ENCODE measurements around the gene SNRNP25. TPM values are rescaled to one million over a fixed set of nuclear protein-coding genes. Genes with fewer than 3 reads are reported as not detected.
"Not testable (repeated sequence)": the region's sequence is repeated elsewhere in the genome, so short reads cannot be mapped to it uniquely, and the experiment has no call there.

Gene SNRNP25
- total RNA-seq, 2 donors from 2014 or later: 47.1 to 78.3 TPM

GRCh38 chr16:43294-43693, 10.3 kb upstream of the SNRNP25 start:
- Histone ChIP-seq H3K9me3 (no peaks in the 10 kb centered on the region), H3K27me3 (no peaks in the 10 kb centered on the region), H3K36me3 (no peaks in the 10 kb centered on the region), H3K27ac (no peak overlapping the region), H3K4me1 (no peaks in the 10 kb centered on the region), H3K4me3 (no peak overlapping the region)
- no peak for DNase-seq (ENCODE audit: low spot score)
- TF ChIP-seq CTCF (IDR thresholded peaks at IDR 0.05): no peak

- H3K9me3 ChIP-seq: no peaks in the 10 kb centered on the region
- TF ChIP-seq CTCF (IDR thresholded peaks at IDR 0.05): no peak
- H3K4me3 ChIP-seq: no peak overlapping the region
- H3K4me1 ChIP-seq: no peaks in the 10 kb centered on the region
- no peaks in the 10 kb centered on the region for H3K36me3 ChIP-seq
- DNase-seq (ENCODE audit: low spot score): no peak
- no peaks in the 10 kb centered on the region for H3K27me3 ChIP-seq
- H3K27ac ChIP-seq: no peak overlapping the region
Measured at GRCh38 chr16:44655-45054, 9.0 kb upstream of the SNRNP25 start.

GRCh38 chr16:45454-45853, 8.2 kb upstream of the SNRNP25 start:
- H3K4me1 ChIP-seq: no peaks in the 10 kb centered on the region
- TF ChIP-seq CTCF (IDR thresholded peaks at IDR 0.05): no peak
- no peaks in the 10 kb centered on the region for H3K27me3 ChIP-seq
- no peak for DNase-seq (ENCODE audit: low spot score)
- no peak overlapping the region for H3K27ac ChIP-seq
- H3K4me3 ChIP-seq: no peak overlapping the region
- H3K36me3 ChIP-seq: no peaks in the 10 kb centered on the region
- no peaks in the 10 kb centered on the region for H3K9me3 ChIP-seq

GRCh38 chr16:46510-46909, 7.1 kb upstream of the SNRNP25 start:
- not testable (repeated sequence) for DNase-seq (ENCODE audit: low spot score); H3K36me3 ChIP-seq

GRCh38 chr16:47234-47633, 6.4 kb upstream of the SNRNP25 start:
- Histone ChIP-seq H3K4me3 (no peak overlapping the region), H3K9me3 (no peaks in the 10 kb centered on the region), H3K27ac (no peak overlapping the region), H3K36me3 (no peaks in the 10 kb centered on the region), H3K4me1 (peaks cover 0 to 6% of the 10 kb centered on the region in 2 donors), H3K27me3 (no peaks in the 10 kb centered on the region)
- DNase-seq (ENCODE audit: low spot score): no peak
- TF ChIP-seq CTCF (IDR thresholded peaks at IDR 0.05): no peak

More at GRCh38 chr16:46510-46909, 7.1 kb upstream of the SNRNP25 start:
- H3K9me3 ChIP-seq, H3K27ac ChIP-seq, H3K4me3 ChIP-seq, H3K27me3 ChIP-seq, H3K4me1 ChIP-seq: not testable (repeated sequence)

GRCh38 chr16:50769-51591, 2.6 kb upstream of the SNRNP25 start:
- Histone ChIP-seq H3K4me1 (peaks cover 0 to 16% of the 10 kb centered on the region in 2 donors), H3K9me3 (no peaks in the 10 kb centered on the region), H3K27me3 (no peaks in the 10 kb centered on the region), H3K4me3 (no peak overlapping the region), H3K27ac (no peak overlapping the region), H3K36me3 (peaks cover 6% of the 10 kb centered on the region)
- no peak for TF ChIP-seq CTCF (IDR thresholded peaks at IDR 0.05)
- DNase-seq (ENCODE audit: low spot score): no peak
